CD14-positive monocyte (primary cell): ENCODE data around the gene RBMS3. TPM values are rescaled to one million over a fixed set of nuclear protein-coding genes. Genes with fewer than 3 reads are reported as not detected.

ENCODE experiments used
- DNase-seq, 3 donors: peaks; one replicate each; pipeline ENCODE4 v3.0.0-alpha.2; 2011 to 2022
- H2AFZ ChIP-seq: 2 replicates; pipeline ENCODE4 v1.6.0; 2012; ENCODE audit warnings: mild to moderate bottlenecking, low read depth, low read length, inconsistent platforms; ENCODE audit not compliant: insufficient read depth, poor library complexity, severe bottlenecking
- H3K27ac ChIP-seq, 2 donors: 1 replicate in 1 of 2; 2 replicates in 1 of 2; pipeline ENCODE4 v1.5.1; 2012 to 2013; ENCODE audit warnings: low read length in 2 of 2, control low read depth in 1 of 2, inconsistent platforms in 1 of 2, low read depth in 1 of 2, mild to moderate bottlenecking in 1 of 2
- H3K27me3 ChIP-seq, 2 donors: one replicate each; pipeline versions ENCODE4 v1.6.0 to v1.6.1; 2011 to 2013; ENCODE audit warnings: low read length in 2 of 2; ENCODE audit not compliant: control insufficient read depth in 2 of 2, insufficient read depth in 2 of 2
- H3K36me3 ChIP-seq, 2 donors: replicated peaks in 1 of 2; 1 replicate in 1 of 2; 2 replicates in 1 of 2; pipeline versions ENCODE4 v1.5.1 to v1.6.1; 2012 to 2013; ENCODE audit warnings: low read length in 2 of 2, control low read depth in 1 of 2, inconsistent platforms in 1 of 2, mild to moderate bottlenecking in 1 of 2; ENCODE audit not compliant: insufficient read depth in 2 of 2, control insufficient read depth in 1 of 2
- H3K4me1 ChIP-seq, 2 donors: 1 replicate in 1 of 2; 2 replicates in 1 of 2; pipeline versions ENCODE4 v1.5.1 to v1.6.1; 2012 to 2013; ENCODE audit warnings: low read length in 2 of 2, control low read depth in 1 of 2, inconsistent platforms in 1 of 2, mild to moderate bottlenecking in 1 of 2, moderate library complexity in 1 of 2; ENCODE audit not compliant: insufficient read depth in 2 of 2, control insufficient read depth in 1 of 2
- H3K4me2 ChIP-seq: replicated peaks from 2 replicates; pipeline ENCODE3; 2012; ENCODE audit warnings: low read length, moderate library complexity, mild to moderate bottlenecking; ENCODE audit not compliant: poor library complexity, severe bottlenecking; ENCODE audit errors: extremely low read depth
- H3K4me3 ChIP-seq, 3 experiments: fragments of 200-600 bp in 1 of 3; sonication (generic) in 1 of 3; replicated peaks in 1 of 3; 1 replicate in 2 of 3; 2 replicates in 1 of 3; pipeline ENCODE4 v1.5.1; 2011 to 2013; ENCODE audit warnings: low read length in 3 of 3, mild to moderate bottlenecking in 3 of 3, control low read depth in 2 of 3, low read depth in 2 of 3, inconsistent platforms in 1 of 3, moderate library complexity in 1 of 3
- H3K79me2 ChIP-seq: 2 replicates; pipeline ENCODE4 v1.6.0; 2012; ENCODE audit warnings: mild to moderate bottlenecking, control low read depth, inconsistent platforms, low read length, moderate library complexity; ENCODE audit not compliant: insufficient read depth
- H3K9ac ChIP-seq: 2 replicates; pipeline ENCODE4 v1.6.0; 2017; ENCODE audit warnings: low read length, mild to moderate bottlenecking; ENCODE audit not compliant: insufficient read depth, poor library complexity, severe bottlenecking
- H3K9me3 ChIP-seq, 2 donors: replicated peaks in 1 of 2; 1 replicate in 1 of 2; 2 replicates in 1 of 2; pipeline versions ENCODE4 v1.5.1 to v1.6.1; 2012 to 2013; ENCODE audit warnings: low read length in 2 of 2, control low read depth in 1 of 2; ENCODE audit not compliant: control insufficient read depth in 1 of 2, insufficient read depth in 1 of 2
- H4K20me1 ChIP-seq: 2 replicates; pipeline ENCODE4 v1.6.0; 2012; ENCODE audit warnings: mild to moderate bottlenecking, low read length, control low read depth, moderate library complexity; ENCODE audit not compliant: insufficient read depth
- H3K27ac Mint-ChIP-seq, 7 donors: one replicate each; pipeline ENCODE4 v1.8.0; 2020; ENCODE audit warnings: mild to moderate bottlenecking in 7 of 7, mixed read lengths in 7 of 7, moderate library complexity in 6 of 7, inconsistent platforms in 2 of 7
- H3K27me3 Mint-ChIP-seq, 3 donors: one replicate each; pipeline ENCODE4 v1.8.0; 2021 to 2022; ENCODE audit warnings: low read depth in 3 of 3, mild to moderate bottlenecking in 3 of 3, mixed read lengths in 3 of 3, moderate library complexity in 3 of 3, inconsistent platforms in 1 of 3
- H3K36me3 Mint-ChIP-seq, 2 donors: one replicate each; pipeline ENCODE4 v1.8.0; 2020; ENCODE audit warnings: mixed read lengths in 2 of 2, inconsistent platforms in 1 of 2, mild to moderate bottlenecking in 1 of 2
- H3K4me1 Mint-ChIP-seq: one replicate; pipeline ENCODE4 v1.8.0; 2020; ENCODE audit warnings: mild to moderate bottlenecking, mixed read lengths
- H3K4me3 Mint-ChIP-seq, 2 donors: one replicate each; pipeline ENCODE4 v1.8.0; 2020; ENCODE audit warnings: mild to moderate bottlenecking in 2 of 2, mixed read lengths in 2 of 2, moderate library complexity in 1 of 2
- H3K9me3 Mint-ChIP-seq, 7 donors: one replicate each; pipeline ENCODE4 v1.8.0; 2020 to 2022; ENCODE audit warnings: mixed read lengths in 7 of 7, mild to moderate bottlenecking in 6 of 7, moderate library complexity in 6 of 7, inconsistent platforms in 2 of 7
- CTCF ChIP-seq: fragments of 200-600 bp; IDR thresholded peaks from one replicate; pipeline ENCODE4 v1.8.0; 2022; ENCODE audit warnings: antibody characterized with exemption, mild to moderate bottlenecking
- WGBS: methylation state at CpG from one replicate; pipeline ENCODE4 v1.1.5; 2013; ENCODE audit warnings: missing lambda C conversion rate; ENCODE audit not compliant: insufficient coverage; 5-methylcytosine and 5-hydroxymethylcytosine counted together
- intact Hi-C, 2 donors: fragments of 100-400 bp; cut with micrococcal nuclease; formaldehyde crosslinking; loops; one replicate each; pipeline versions ENCODE4 v1.15.0 to v1.15.1; 2023
- polyA plus RNA-seq, 3 donors: library from polyadenylated mRNA; depleted of rRNA in 1 of 3; unstranded in 2 of 3; stranded (reverse) in 1 of 3; fragments of 300-500 nt in 2 of 3; fragments of >200 nt in 1 of 3; fragmentation: Illumina TruSeq in 2 of 3; gene quantifications; 1 replicate in 2 of 3; 2 replicates in 1 of 3; pipeline ENCODE4 v1.2.3, GENCODE V29; 2012 to 2021

Gene RBMS3
- polyA plus RNA-seq, 3 donors = not detected

GRCh38 chr3:29339016-29339833 is 58.4 kb downstream of the RBMS3 start:
- H3K4me1 ChIP-seq = peaks cover 0 to 4% of the 10 kb centered on the region in 2 donors
- no peak overlapping the region for H3K9ac ChIP-seq
- H3K79me2 ChIP-seq = no peaks in the 10 kb centered on the region
- no peaks in the 10 kb centered on the region for H3K36me3 Mint-ChIP-seq
- WGBS = 98% methylated on average over 4 of the region's 8 CpGs
- no peak overlapping the region for H3K4me3 Mint-ChIP-seq
- H3K4me1 Mint-ChIP-seq = peaks cover 8% of the 10 kb centered on the region
- H3K27me3 ChIP-seq = no peaks in the 10 kb centered on the region
- no peaks in the 10 kb centered on the region for H4K20me1 ChIP-seq
- H3K9me3 Mint-ChIP-seq = no peaks in the 10 kb centered on the region
- intact Hi-C loops = no loop called here
- no peaks in the 10 kb centered on the region for H3K27me3 Mint-ChIP-seq
- TF ChIP-seq CTCF = no peak
- H3K9me3 ChIP-seq = no peaks in the 10 kb centered on the region
- H3K36me3 ChIP-seq = no peaks in the 10 kb centered on the region
- no peak overlapping the region for H3K4me3 ChIP-seq
- no peak overlapping the region for H3K27ac Mint-ChIP-seq
- H3K4me2 ChIP-seq = no peak overlapping the region
- no peak overlapping the region for H3K27ac ChIP-seq
- H2AFZ ChIP-seq = no peak overlapping the region
- no peak for DNase-seq

- Histone ChIP-seq H3K4me1 (no peaks in the 10 kb centered on the region), H3K9me3 (no peaks in the 10 kb centered on the region), H3K9ac (no peak overlapping the region), H3K4me2 (no peak overlapping the region), H3K79me2 (no peaks in the 10 kb centered on the region), H3K27me3 (no peaks in the 10 kb centered on the region), H4K20me1 (no peaks in the 10 kb centered on the region), H3K36me3 (no peaks in the 10 kb centered on the region), H3K27ac (no peak overlapping the region), H3K4me3 (no peak overlapping the region), H2AFZ (no peak overlapping the region)
- no peak overlapping the region for H3K27ac Mint-ChIP-seq
- H3K27me3 Mint-ChIP-seq = no peaks in the 10 kb centered on the region
- no peak for DNase-seq
- H3K4me3 Mint-ChIP-seq = no peak overlapping the region
- no CpG with 5 or more reads among the region's 3 CpGs for WGBS
- no peaks in the 10 kb centered on the region for H3K36me3 Mint-ChIP-seq
- no peaks in the 10 kb centered on the region for H3K4me1 Mint-ChIP-seq
- no peaks in the 10 kb centered on the region for H3K9me3 Mint-ChIP-seq
- intact Hi-C loops = no loop called here
- TF ChIP-seq CTCF = no peak
These were observed 63.3 kb downstream of the RBMS3 start for GRCh38 chr3:29344154-29344553.
